ENCODE results near the gene COL16A1. TPM values are rescaled to one million over a fixed set of nuclear protein-coding genes. Genes with fewer than 3 reads are reported as not detected.

Gene COL16A1
- 0.71 TPM for polyA plus RNA-seq (2013)

DNA sequence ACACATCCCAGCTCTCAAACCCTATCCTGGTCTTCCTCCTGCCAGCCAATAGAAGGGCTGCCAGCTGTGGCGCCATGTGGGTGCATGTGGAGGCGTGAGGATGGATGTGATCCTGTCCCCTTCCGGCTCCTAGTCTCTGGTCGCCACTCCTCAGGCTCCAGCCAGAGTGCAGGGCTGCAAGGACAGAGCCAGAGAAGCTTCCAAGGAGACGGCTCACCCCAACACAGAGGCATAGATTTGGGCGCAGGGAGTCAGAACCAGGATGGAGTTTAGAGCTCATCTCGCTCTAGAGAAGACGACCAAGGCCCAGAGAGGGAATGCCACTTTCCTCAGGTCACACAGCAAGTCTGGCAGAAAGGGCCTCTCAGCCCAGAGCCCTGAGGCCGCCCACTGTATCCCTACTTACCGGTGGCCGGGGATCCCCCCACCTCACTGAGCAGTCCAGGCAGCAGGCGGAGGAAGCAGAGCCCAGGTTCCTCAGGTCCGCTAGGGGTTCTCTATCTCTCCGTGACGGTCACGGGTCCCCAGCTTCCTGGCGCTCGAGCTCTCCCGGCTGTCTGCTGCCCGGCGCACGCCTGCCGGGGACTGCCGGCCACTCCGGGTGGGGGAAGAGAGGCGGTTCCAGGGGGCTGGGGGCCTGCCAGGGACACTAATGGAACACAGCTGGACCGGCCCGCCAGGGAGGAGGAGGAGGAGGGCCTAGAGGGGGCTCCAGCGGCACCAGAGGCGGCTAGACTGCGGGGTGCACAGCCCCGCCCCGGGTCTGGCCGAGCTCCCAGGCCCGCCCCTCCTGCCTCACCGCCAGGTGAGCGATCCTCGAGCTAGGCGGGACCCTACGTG is at the start of gene COL16A1:
COL16A1 (minus strand) TSS at position 587 of the 840 bp plus-strand sequence. CDS start 1,824 bp downstream, outside the sequence.
- no peaks in the 10 kb centered on the region for H3K36me3 ChIP-seq (ENCODE audit: control insufficient read depth in 4 of 4, insufficient read depth in 4 of 4, low read length in 3 of 4)
- WGBS (ENCODE audit: insufficient coverage), result 20% methylated on average over 30 of the region's 40 CpGs
- no peak within 1 kb of the TSS for H3K27ac ChIP-seq (ENCODE audit: insufficient read depth in 1 of 2, low read depth in 1 of 2, low read length in 2 of 2, poor library complexity in 1 of 2, severe bottlenecking in 2 of 2)
- CTCF ChIA-PET, result interaction anchor here (0.5 to 4.7 kb wide), 11 partner anchors 9 to 85 kb away, joined by 3 to 28 read pairs (median 4); no protein-coding TSS in a partner anchor
- no peaks in the 10 kb centered on the region for H3K9me3 ChIP-seq (ENCODE audit: control extremely low read depth in 1 of 5, control insufficient read depth in 4 of 5, insufficient read depth in 2 of 5, low read depth in 1 of 5, low read length in 4 of 5)
- H3K4me3 ChIP-seq (ENCODE audit: control insufficient read depth in 1 of 7, extremely low read depth in 1 of 7, insufficient read depth in 4 of 7, low read depth in 2 of 7, low read length in 6 of 7), result peak within 1 kb of the TSS in 3 of 7 experiments; percentile 35 to 49 (median 43)
- H3K27me3 ChIP-seq (replicated peaks in 2 of 5; ENCODE audit: control insufficient read depth in 4 of 5, insufficient read depth in 5 of 5, low read length in 4 of 5), result peaks cover 0 to 19% (median 4%) of the 10 kb centered on the region in 5 experiments
- POLR2A ChIA-PET, result interaction anchor here (0.6 kb wide), 1 partner anchor 284 kb away, joined by 3 read pairs; no protein-coding TSS in a partner anchor
- H3K4me1 ChIP-seq (ENCODE audit: control extremely low read depth in 1 of 4, control insufficient read depth in 4 of 4, insufficient read depth in 4 of 4, low read length in 3 of 4), result peaks cover 5 to 57% (median 55%) of the 10 kb centered on the region in 4 experiments
- peak in 2 of 3 donors; percentile 44 to 59 for DNase-seq

DNA sequence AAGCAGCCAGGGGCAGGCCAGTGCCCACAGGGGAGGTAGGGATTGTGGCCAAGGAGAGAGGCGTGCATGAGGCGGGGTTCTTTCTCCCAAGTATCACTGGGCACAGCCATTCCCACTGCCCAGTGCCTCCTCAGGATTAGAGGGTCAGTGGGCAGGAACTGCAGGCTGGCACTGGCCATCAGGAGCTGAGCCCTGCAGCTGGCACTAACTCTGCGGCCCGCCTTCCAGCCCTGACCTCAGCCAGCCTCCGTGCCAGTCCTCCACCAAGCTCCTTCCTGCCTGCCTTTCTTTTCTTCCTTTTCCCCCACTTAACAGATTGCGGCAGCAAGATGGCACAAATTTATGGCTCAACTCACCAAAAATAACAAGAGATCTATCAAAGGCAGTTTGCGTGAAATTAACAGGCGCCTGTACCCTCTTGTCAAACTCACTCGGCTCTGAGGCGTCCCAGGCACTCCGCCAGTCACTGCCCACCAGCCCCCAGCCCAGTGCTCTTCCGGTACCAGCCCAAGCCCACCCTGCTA is 49.2 kb upstream of the COL16A1 start:
- ChIA-PET POLR2A (no interaction called here), CTCF (interaction anchor here (0.7 to 1.5 kb wide), 5 partner anchors 10 to 212 kb away, joined by 3 to 5 read pairs (median 3); no protein-coding TSS in a partner anchor)
- Histone ChIP-seq H3K27ac (ENCODE audit: insufficient read depth in 1 of 2, low read depth in 1 of 2, low read length in 2 of 2, poor library complexity in 1 of 2, severe bottlenecking in 2 of 2) (no peak overlapping the region), H3K27me3 (replicated peaks in 2 of 5; ENCODE audit: control insufficient read depth in 4 of 5, insufficient read depth in 5 of 5, low read length in 4 of 5) (no peaks in the 10 kb centered on the region), H3K36me3 (ENCODE audit: control insufficient read depth in 4 of 4, insufficient read depth in 4 of 4, low read length in 3 of 4) (no peaks in the 10 kb centered on the region), H3K9me3 (ENCODE audit: control extremely low read depth in 1 of 5, control insufficient read depth in 4 of 5, insufficient read depth in 2 of 5, low read depth in 1 of 5, low read length in 4 of 5) (no peaks in the 10 kb centered on the region), H3K4me3 (ENCODE audit: control insufficient read depth in 1 of 7, extremely low read depth in 1 of 7, insufficient read depth in 4 of 7, low read depth in 2 of 7, low read length in 6 of 7) (no peak overlapping the region), H3K4me1 (ENCODE audit: control extremely low read depth in 1 of 4, control insufficient read depth in 4 of 4, insufficient read depth in 4 of 4, low read length in 3 of 4) (peaks cover 0 to 38% (median 29%) of the 10 kb centered on the region in 4 experiments)
- no peak for DNase-seq
- 43% methylated on average over 12 of the region's 12 CpGs for WGBS (ENCODE audit: insufficient coverage)

DNA sequence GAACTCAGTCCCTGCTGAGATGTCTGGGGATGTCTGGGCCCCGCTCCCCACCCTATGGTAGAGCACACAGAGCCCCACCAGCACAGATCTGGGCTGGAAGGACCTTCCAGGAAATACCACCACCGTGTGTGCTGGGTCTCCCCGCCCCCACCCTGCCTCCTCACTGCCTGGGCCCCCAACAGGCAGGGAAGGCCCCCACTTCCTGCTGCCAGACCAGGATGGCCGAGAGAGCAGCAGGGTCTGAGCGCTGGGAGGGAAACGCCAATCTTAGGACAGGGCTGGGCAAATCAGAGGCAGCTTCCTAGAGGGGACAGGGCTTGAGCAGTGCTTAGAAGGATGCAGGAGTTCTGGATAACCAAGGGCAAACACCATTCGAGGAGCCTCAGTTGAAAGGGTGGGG is 48.4 kb upstream of the COL16A1 start:
- ChIA-PET CTCF (interaction anchor here (0.7 to 4.1 kb wide), 6 partner anchors 8 to 213 kb away, joined by 3 to 34 read pairs (median 3); partner anchors contain the start of gene COL16A1), POLR2A (no interaction called here)
- Histone ChIP-seq H3K4me1 (ENCODE audit: control extremely low read depth in 1 of 4, control insufficient read depth in 4 of 4, insufficient read depth in 4 of 4, low read length in 3 of 4) (peaks cover 0 to 38% (median 29%) of the 10 kb centered on the region in 4 experiments), H3K36me3 (ENCODE audit: control insufficient read depth in 4 of 4, insufficient read depth in 4 of 4, low read length in 3 of 4) (no peaks in the 10 kb centered on the region), H3K27me3 (replicated peaks in 2 of 5; ENCODE audit: control insufficient read depth in 4 of 5, insufficient read depth in 5 of 5, low read length in 4 of 5) (no peaks in the 10 kb centered on the region), H3K27ac (ENCODE audit: insufficient read depth in 1 of 2, low read depth in 1 of 2, low read length in 2 of 2, poor library complexity in 1 of 2, severe bottlenecking in 2 of 2) (no peak overlapping the region), H3K4me3 (ENCODE audit: control insufficient read depth in 1 of 7, extremely low read depth in 1 of 7, insufficient read depth in 4 of 7, low read depth in 2 of 7, low read length in 6 of 7) (no peak overlapping the region), H3K9me3 (ENCODE audit: control extremely low read depth in 1 of 5, control insufficient read depth in 4 of 5, insufficient read depth in 2 of 5, low read depth in 1 of 5, low read length in 4 of 5) (no peaks in the 10 kb centered on the region)
- WGBS (ENCODE audit: insufficient coverage), result 13% methylated on average over 4 of the region's 7 CpGs
- no peak for DNase-seq

GRCh38 chr1:31751822-31752241 is 48.0 kb upstream of the COL16A1 start:
- Histone ChIP-seq H3K9me3 (ENCODE audit: control extremely low read depth in 1 of 5, control insufficient read depth in 4 of 5, insufficient read depth in 2 of 5, low read depth in 1 of 5, low read length in 4 of 5) (no peaks in the 10 kb centered on the region), H3K4me1 (ENCODE audit: control extremely low read depth in 1 of 4, control insufficient read depth in 4 of 4, insufficient read depth in 4 of 4, low read length in 3 of 4) (peaks cover 0 to 42% (median 29%) of the 10 kb centered on the region in 4 experiments), H3K27ac (ENCODE audit: insufficient read depth in 1 of 2, low read depth in 1 of 2, low read length in 2 of 2, poor library complexity in 1 of 2, severe bottlenecking in 2 of 2) (no peak overlapping the region), H3K4me3 (ENCODE audit: control insufficient read depth in 1 of 7, extremely low read depth in 1 of 7, insufficient read depth in 4 of 7, low read depth in 2 of 7, low read length in 6 of 7) (no peak overlapping the region), H3K36me3 (ENCODE audit: control insufficient read depth in 4 of 4, insufficient read depth in 4 of 4, low read length in 3 of 4) (no peaks in the 10 kb centered on the region), H3K27me3 (replicated peaks in 2 of 5; ENCODE audit: control insufficient read depth in 4 of 5, insufficient read depth in 5 of 5, low read length in 4 of 5) (no peaks in the 10 kb centered on the region)
- ChIA-PET POLR2A (no interaction called here), CTCF (interaction anchor here (0.7 to 4.1 kb wide), 4 partner anchors 9 to 90 kb away, joined by 3 to 34 read pairs (median 4); partner anchors contain the start of gene COL16A1)
- no peak for DNase-seq
- 0% methylated on average over 1 of the region's 5 CpGs for WGBS (ENCODE audit: insufficient coverage)

- CTCF ChIA-PET, result interaction anchor here (0.9 to 4.1 kb wide), 5 partner anchors 9 to 86 kb away, joined by 3 to 34 read pairs (median 4); no protein-coding TSS in a partner anchor
- H3K27ac ChIP-seq (ENCODE audit: insufficient read depth in 1 of 2, low read depth in 1 of 2, low read length in 2 of 2, poor library complexity in 1 of 2, severe bottlenecking in 2 of 2), result no peak overlapping the region
- no peaks in the 10 kb centered on the region for H3K27me3 ChIP-seq (replicated peaks in 2 of 5; ENCODE audit: control insufficient read depth in 4 of 5, insufficient read depth in 5 of 5, low read length in 4 of 5)
- H3K9me3 ChIP-seq (ENCODE audit: control extremely low read depth in 1 of 5, control insufficient read depth in 4 of 5, insufficient read depth in 2 of 5, low read depth in 1 of 5, low read length in 4 of 5), result no peaks in the 10 kb centered on the region
- H3K36me3 ChIP-seq (ENCODE audit: control insufficient read depth in 4 of 4, insufficient read depth in 4 of 4, low read length in 3 of 4), result no peaks in the 10 kb centered on the region
- peaks cover 0 to 51% (median 33%) of the 10 kb centered on the region in 4 experiments for H3K4me1 ChIP-seq (ENCODE audit: control extremely low read depth in 1 of 4, control insufficient read depth in 4 of 4, insufficient read depth in 4 of 4, low read length in 3 of 4)
- H3K4me3 ChIP-seq (ENCODE audit: control insufficient read depth in 1 of 7, extremely low read depth in 1 of 7, insufficient read depth in 4 of 7, low read depth in 2 of 7, low read length in 6 of 7), result no peak overlapping the region
- DNase-seq, result peak in 2 of 3 donors; percentile 61 to 70
- WGBS (ENCODE audit: insufficient coverage), result 20% methylated on average over 8 of the region's 11 CpGs
- POLR2A ChIA-PET, result interaction anchor here (0.9 kb wide), 1 partner anchor 10 kb away, joined by 5 read pairs; no protein-coding TSS in a partner anchor
These were observed 47.2 kb upstream of the COL16A1 start for GRCh38 chr1:31750858-31751510.

GRCh38 chr1:31749785-31750735 is 46.2 kb upstream of the COL16A1 start:
- H3K36me3 ChIP-seq (ENCODE audit: control insufficient read depth in 4 of 4, insufficient read depth in 4 of 4, low read length in 3 of 4), result no peaks in the 10 kb centered on the region
- CTCF ChIA-PET, result interaction anchor here (1.1 to 4.1 kb wide), 4 partner anchors 10 to 85 kb away, joined by 4 to 34 read pairs (median 8); no protein-coding TSS in a partner anchor
- H3K27me3 ChIP-seq (replicated peaks in 2 of 5; ENCODE audit: control insufficient read depth in 4 of 5, insufficient read depth in 5 of 5, low read length in 4 of 5), result no peaks in the 10 kb centered on the region
- H3K4me3 ChIP-seq (ENCODE audit: control insufficient read depth in 1 of 7, extremely low read depth in 1 of 7, insufficient read depth in 4 of 7, low read depth in 2 of 7, low read length in 6 of 7), result peak overlapping the region in 1 of 7 experiments; percentile 10
- DNase-seq, result no peak
- H3K9me3 ChIP-seq (ENCODE audit: control extremely low read depth in 1 of 5, control insufficient read depth in 4 of 5, insufficient read depth in 2 of 5, low read depth in 1 of 5, low read length in 4 of 5), result no peaks in the 10 kb centered on the region
- POLR2A ChIA-PET, result interaction anchor here (1.2 kb wide), 1 partner anchor 10 kb away, joined by 3 read pairs; no protein-coding TSS in a partner anchor
- no peak overlapping the region for H3K27ac ChIP-seq (ENCODE audit: insufficient read depth in 1 of 2, low read depth in 1 of 2, low read length in 2 of 2, poor library complexity in 1 of 2, severe bottlenecking in 2 of 2)
- H3K4me1 ChIP-seq (ENCODE audit: control extremely low read depth in 1 of 4, control insufficient read depth in 4 of 4, insufficient read depth in 4 of 4, low read length in 3 of 4), result peaks cover 0 to 54% (median 33%) of the 10 kb centered on the region in 4 experiments
- 58% methylated on average over 5 of the region's 7 CpGs for WGBS (ENCODE audit: insufficient coverage)
